CD14-positive monocyte (primary cell): ENCODE measurements around the gene SERTM2. TPM values are rescaled to one million over a fixed set of nuclear protein-coding genes. Genes with fewer than 3 reads are reported as not detected.
A peak's percentile ranks its signal among the peaks of the same experiment; 100 is the strongest.

Experiments used
- DNase-seq, 3 donors: peaks; one replicate each; pipeline ENCODE4 v3.0.0-alpha.2; 2011 to 2022
- H2AFZ ChIP-seq: 2 replicates; pipeline ENCODE4 v1.6.0; 2012; ENCODE audit warnings: mild to moderate bottlenecking, low read depth, low read length, inconsistent platforms; ENCODE audit not compliant: insufficient read depth, poor library complexity, severe bottlenecking
- H3K27ac ChIP-seq, 2 donors: 1 replicate in 1 of 2; 2 replicates in 1 of 2; pipeline ENCODE4 v1.5.1; 2012 to 2013; ENCODE audit warnings: low read length in 2 of 2, control low read depth in 1 of 2, inconsistent platforms in 1 of 2, low read depth in 1 of 2, mild to moderate bottlenecking in 1 of 2
- H3K27me3 ChIP-seq, 2 donors: one replicate each; pipeline versions ENCODE4 v1.6.0 to v1.6.1; 2011 to 2013; ENCODE audit warnings: low read length in 2 of 2; ENCODE audit not compliant: control insufficient read depth in 2 of 2, insufficient read depth in 2 of 2
- H3K36me3 ChIP-seq, 2 donors: replicated peaks in 1 of 2; 1 replicate in 1 of 2; 2 replicates in 1 of 2; pipeline versions ENCODE4 v1.5.1 to v1.6.1; 2012 to 2013; ENCODE audit warnings: low read length in 2 of 2, control low read depth in 1 of 2, inconsistent platforms in 1 of 2, mild to moderate bottlenecking in 1 of 2; ENCODE audit not compliant: insufficient read depth in 2 of 2, control insufficient read depth in 1 of 2
- H3K4me1 ChIP-seq, 2 donors: 1 replicate in 1 of 2; 2 replicates in 1 of 2; pipeline versions ENCODE4 v1.5.1 to v1.6.1; 2012 to 2013; ENCODE audit warnings: low read length in 2 of 2, control low read depth in 1 of 2, inconsistent platforms in 1 of 2, mild to moderate bottlenecking in 1 of 2, moderate library complexity in 1 of 2; ENCODE audit not compliant: insufficient read depth in 2 of 2, control insufficient read depth in 1 of 2
- H3K4me2 ChIP-seq: replicated peaks from 2 replicates; pipeline ENCODE3; 2012; ENCODE audit warnings: low read length, moderate library complexity, mild to moderate bottlenecking; ENCODE audit not compliant: poor library complexity, severe bottlenecking; ENCODE audit errors: extremely low read depth
- H3K4me3 ChIP-seq, 3 experiments: fragments of 200-600 bp in 1 of 3; sonication (generic) in 1 of 3; replicated peaks in 1 of 3; 1 replicate in 2 of 3; 2 replicates in 1 of 3; pipeline ENCODE4 v1.5.1; 2011 to 2013; ENCODE audit warnings: low read length in 3 of 3, mild to moderate bottlenecking in 3 of 3, control low read depth in 2 of 3, low read depth in 2 of 3, inconsistent platforms in 1 of 3, moderate library complexity in 1 of 3
- H3K79me2 ChIP-seq: 2 replicates; pipeline ENCODE4 v1.6.0; 2012; ENCODE audit warnings: mild to moderate bottlenecking, control low read depth, inconsistent platforms, low read length, moderate library complexity; ENCODE audit not compliant: insufficient read depth
- H3K9ac ChIP-seq: 2 replicates; pipeline ENCODE4 v1.6.0; 2017; ENCODE audit warnings: low read length, mild to moderate bottlenecking; ENCODE audit not compliant: insufficient read depth, poor library complexity, severe bottlenecking
- H3K9me3 ChIP-seq, 2 donors: replicated peaks in 1 of 2; 1 replicate in 1 of 2; 2 replicates in 1 of 2; pipeline versions ENCODE4 v1.5.1 to v1.6.1; 2012 to 2013; ENCODE audit warnings: low read length in 2 of 2, control low read depth in 1 of 2; ENCODE audit not compliant: control insufficient read depth in 1 of 2, insufficient read depth in 1 of 2
- H4K20me1 ChIP-seq: 2 replicates; pipeline ENCODE4 v1.6.0; 2012; ENCODE audit warnings: mild to moderate bottlenecking, low read length, control low read depth, moderate library complexity; ENCODE audit not compliant: insufficient read depth
- H3K27ac Mint-ChIP-seq, 7 donors: one replicate each; pipeline ENCODE4 v1.8.0; 2020; ENCODE audit warnings: mild to moderate bottlenecking in 7 of 7, mixed read lengths in 7 of 7, moderate library complexity in 6 of 7, inconsistent platforms in 2 of 7
- H3K27me3 Mint-ChIP-seq, 3 donors: one replicate each; pipeline ENCODE4 v1.8.0; 2021 to 2022; ENCODE audit warnings: low read depth in 3 of 3, mild to moderate bottlenecking in 3 of 3, mixed read lengths in 3 of 3, moderate library complexity in 3 of 3, inconsistent platforms in 1 of 3
- H3K36me3 Mint-ChIP-seq, 2 donors: one replicate each; pipeline ENCODE4 v1.8.0; 2020; ENCODE audit warnings: mixed read lengths in 2 of 2, inconsistent platforms in 1 of 2, mild to moderate bottlenecking in 1 of 2
- H3K4me1 Mint-ChIP-seq: one replicate; pipeline ENCODE4 v1.8.0; 2020; ENCODE audit warnings: mild to moderate bottlenecking, mixed read lengths
- H3K4me3 Mint-ChIP-seq, 2 donors: one replicate each; pipeline ENCODE4 v1.8.0; 2020; ENCODE audit warnings: mild to moderate bottlenecking in 2 of 2, mixed read lengths in 2 of 2, moderate library complexity in 1 of 2
- H3K9me3 Mint-ChIP-seq, 7 donors: one replicate each; pipeline ENCODE4 v1.8.0; 2020 to 2022; ENCODE audit warnings: mixed read lengths in 7 of 7, mild to moderate bottlenecking in 6 of 7, moderate library complexity in 6 of 7, inconsistent platforms in 2 of 7
- CTCF ChIP-seq: fragments of 200-600 bp; IDR thresholded peaks from one replicate; pipeline ENCODE4 v1.8.0; 2022; ENCODE audit warnings: antibody characterized with exemption, mild to moderate bottlenecking
- WGBS: methylation state at CpG from one replicate; pipeline ENCODE4 v1.1.5; 2013; ENCODE audit warnings: missing lambda C conversion rate; ENCODE audit not compliant: insufficient coverage; 5-methylcytosine and 5-hydroxymethylcytosine counted together
- intact Hi-C, 2 donors: fragments of 100-400 bp; cut with micrococcal nuclease; formaldehyde crosslinking; loops; one replicate each; pipeline versions ENCODE4 v1.15.0 to v1.15.1; 2023
- polyA minus RNA-seq: library from RNA; depleted of rRNA, polyadenylated mRNA; stranded (reverse); fragments of >200 nt; gene quantifications from 2 replicates; pipeline ENCODE4 v1.2.3, GENCODE V29; 2012
- polyA plus RNA-seq, 3 donors: library from polyadenylated mRNA; depleted of rRNA in 1 of 3; unstranded in 2 of 3; stranded (reverse) in 1 of 3; fragments of 300-500 nt in 2 of 3; fragments of >200 nt in 1 of 3; fragmentation: Illumina TruSeq in 2 of 3; gene quantifications; 1 replicate in 2 of 3; 2 replicates in 1 of 3; pipeline ENCODE4 v1.2.3, GENCODE V29; 2012 to 2021
- total RNA-seq, 12 experiments: library from RNA in 1 of 12; stranded (reverse) in 1 of 12; fragments of 120-200 nt in 1 of 12; gene quantifications; one replicate each; pipeline ENCODE4 v1.2.4 and lab custom pipeline; 2013 to 2026; ENCODE audit warnings: mixed read lengths in 6 of 12, inconsistent platforms in 1 of 12

Gene SERTM2
- total RNA-seq (2013), result not detected
- polyA plus RNA-seq (not detected), polyA minus RNA-seq (not detected in 2 replicates), total RNA-seq (lab: John Stamatoyannopoulos, UW) (0 to 1.4 (median 0) reads per million in 11 experiments)

- H3K4me1 ChIP-seq, result peaks cover 0 to 4% of the 10 kb centered on the region in 2 donors
- H3K4me2 ChIP-seq, result peak within 1 kb of the TSS; percentile 59
- DNase-seq, result peak; percentile 9 to 27 (median 15)
- peaks cover 15% of the 10 kb centered on the region for H3K4me1 Mint-ChIP-seq
- no peaks in the 10 kb centered on the region for H3K27me3 ChIP-seq
- H2AFZ ChIP-seq, result no peak within 1 kb of the TSS
- peak within 1 kb of the TSS in 1 of 2 donors; percentile 64 for H3K4me3 Mint-ChIP-seq
- no peaks in the 10 kb centered on the region for H4K20me1 ChIP-seq
- H3K36me3 Mint-ChIP-seq, result no peaks in the 10 kb centered on the region
- H3K9me3 Mint-ChIP-seq, result peaks cover 0 to 1% (median 0%) of the 10 kb centered on the region in 7 donors
- no CpG with 5 or more reads among the region's 3 CpGs for WGBS
- H3K9me3 ChIP-seq, result no peaks in the 10 kb centered on the region
- TF ChIP-seq CTCF, result no peak
- H3K36me3 ChIP-seq, result no peaks in the 10 kb centered on the region
- no peak within 1 kb of the TSS for H3K27ac Mint-ChIP-seq
- peak within 1 kb of the TSS in 1 of 3 experiments; percentile 51 for H3K4me3 ChIP-seq
- intact Hi-C loops, result no loop called here
- H3K79me2 ChIP-seq, result no peaks in the 10 kb centered on the region
- no peak within 1 kb of the TSS for H3K27ac ChIP-seq
- peaks cover 0 to 6% (median 2%) of the 10 kb centered on the region in 3 donors for H3K27me3 Mint-ChIP-seq
- H3K9ac ChIP-seq, result no peak within 1 kb of the TSS
Measured at GRCh38 chrX:111511477-111511876, at the start of gene SERTM2. SERTM2 (plus strand) TSS chrX:111511645; CDS start chrX:111518858, 7,213 bp downstream.

- no peaks in the 10 kb centered on the region for H3K36me3 Mint-ChIP-seq
- no peak overlapping the region for H3K27ac Mint-ChIP-seq
- Histone ChIP-seq H3K9ac (no peak overlapping the region), H3K27ac (no peak overlapping the region), H3K4me3 (no peak overlapping the region), H3K79me2 (no peaks in the 10 kb centered on the region), H3K9me3 (no peaks in the 10 kb centered on the region), H4K20me1 (no peaks in the 10 kb centered on the region), H2AFZ (no peak overlapping the region), H3K36me3 (no peaks in the 10 kb centered on the region), H3K27me3 (no peaks in the 10 kb centered on the region), H3K4me2 (no peak overlapping the region), H3K4me1 (no peaks in the 10 kb centered on the region)
- no peak overlapping the region for H3K4me3 Mint-ChIP-seq
- H3K27me3 Mint-ChIP-seq, result peaks cover 0 to 7% (median 0%) of the 10 kb centered on the region in 3 donors
- no peak for DNase-seq
- no peaks in the 10 kb centered on the region for H3K4me1 Mint-ChIP-seq
- WGBS, result no CpG with 5 or more reads among the region's 1 CpG
- intact Hi-C loops, result no loop called here
- TF ChIP-seq CTCF, result no peak
- peaks cover 0 to 10% (median 2%) of the 10 kb centered on the region in 7 donors for H3K9me3 Mint-ChIP-seq
Measured at GRCh38 chrX:111465669-111466068, 45.8 kb upstream of the SERTM2 start.
